GM19397 (cell line): ENCODE data around the gene SSBP2.

Experiments used
- ATAC-seq: cut with Tn5 transposase; IDR thresholded peaks from one replicate; pipeline ENCODE4 v1.9.1; 2021; ENCODE audit warnings: mild to moderate bottlenecking, moderate library complexity; ENCODE audit not compliant: unreplicated experiment

The SSBP2 gene

DNA sequence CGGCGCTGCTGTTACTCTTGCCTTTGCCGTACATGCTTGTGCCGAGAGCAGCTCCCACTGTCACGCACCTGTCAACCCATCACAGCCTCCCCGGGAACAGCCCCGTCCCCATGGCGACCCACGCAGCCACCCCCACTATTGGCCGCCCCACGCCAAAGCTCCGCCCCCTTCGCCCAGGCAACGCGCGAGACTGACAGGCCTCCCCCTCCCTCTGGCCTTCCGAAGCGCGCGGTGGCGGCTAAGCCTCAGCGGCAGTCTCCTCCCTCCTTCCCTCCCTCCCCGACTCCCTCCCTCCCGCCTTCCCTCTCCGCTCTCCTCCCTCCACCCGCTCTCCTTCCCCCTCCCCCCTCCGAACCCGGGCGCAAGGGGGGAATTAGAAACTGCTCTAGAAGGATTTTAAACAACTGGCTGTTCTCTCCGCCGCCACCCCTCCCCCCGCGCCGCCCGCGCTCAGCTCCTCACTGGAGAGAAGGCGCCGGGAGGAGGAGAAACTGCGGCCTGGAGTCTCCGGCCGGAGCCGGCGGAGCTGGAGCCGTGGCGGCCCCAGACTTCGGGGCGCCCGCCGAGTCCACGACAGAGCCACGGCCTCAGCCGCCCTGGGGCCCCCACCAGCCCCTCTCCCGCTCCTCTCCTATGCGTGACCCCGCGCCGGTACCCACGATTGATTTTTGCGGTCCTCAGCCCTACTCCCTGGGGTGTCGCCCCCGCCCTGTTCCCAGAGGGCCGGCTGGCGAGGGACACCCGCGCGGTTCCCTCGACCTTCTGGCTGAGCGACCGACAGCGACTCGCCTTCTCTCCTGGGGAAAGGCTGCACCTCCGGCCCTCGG is at the start of gene SSBP2:
SSBP2 (minus strand) TSS at position 89 of the 827 bp plus-strand sequence; CDS start at position 34, 55 bp downstream.
- ATAC-seq: peak; percentile 69

DNA sequence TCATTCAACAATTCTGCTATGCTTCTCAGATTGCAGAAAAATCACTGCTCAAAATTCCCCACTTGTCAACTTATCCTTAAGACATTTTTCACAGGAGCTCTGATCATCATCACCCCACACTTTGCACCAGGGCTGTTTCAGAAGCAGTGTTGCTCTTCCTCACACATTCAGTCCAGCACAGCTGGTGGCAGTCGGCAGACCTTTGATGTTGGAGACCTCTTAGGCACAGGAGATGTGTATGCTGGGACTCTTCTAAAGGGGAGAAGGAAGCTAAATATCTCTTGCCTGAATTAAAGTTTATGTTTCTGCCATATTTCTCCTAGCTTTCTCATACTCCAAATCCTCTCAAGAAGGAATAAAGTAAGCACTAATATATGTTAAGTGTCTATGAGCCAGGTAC is 44.8 kb upstream of the SSBP2 start:
- ATAC-seq: no peak

DNA sequence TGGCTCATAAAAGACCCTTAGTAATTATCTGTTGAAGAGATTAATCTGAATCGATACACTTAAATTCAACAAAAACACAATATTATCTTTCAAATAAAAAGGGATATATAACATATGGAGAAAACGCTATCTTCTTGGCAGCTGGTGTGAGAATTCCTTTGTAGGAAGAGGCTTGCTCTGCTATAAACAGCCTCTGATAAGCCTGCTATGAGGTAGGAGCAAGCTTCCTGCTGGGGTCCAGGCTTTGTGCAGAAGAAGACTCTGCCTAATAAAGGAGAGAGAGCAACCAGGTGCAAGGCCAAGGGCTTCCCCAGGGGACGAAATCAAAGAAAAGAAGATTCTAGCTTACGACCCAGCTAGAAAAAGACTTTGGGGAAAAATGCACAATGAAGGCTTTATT is 43.3 kb upstream of the SSBP2 start:
- ATAC-seq: no peak

DNA sequence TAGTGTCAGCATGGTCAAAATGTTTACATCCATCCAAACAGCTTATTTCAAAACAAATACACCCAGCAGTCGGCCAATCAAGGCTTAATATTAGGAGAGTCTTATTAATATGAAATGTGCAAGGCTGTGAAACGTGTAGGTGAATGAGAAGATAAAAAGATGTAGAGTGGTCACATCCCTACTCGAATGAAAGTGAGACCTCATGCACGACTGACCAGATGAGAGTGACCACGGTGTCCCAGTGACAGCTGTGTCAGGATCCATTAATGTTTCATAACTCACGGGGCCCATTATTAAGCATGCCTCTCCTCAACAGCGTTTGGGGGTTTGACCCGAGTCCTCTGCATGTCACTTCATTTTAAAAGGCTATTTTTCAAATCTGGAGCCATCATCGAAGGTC is 39.4 kb upstream of the SSBP2 start:
- ATAC-seq: no peak

DNA sequence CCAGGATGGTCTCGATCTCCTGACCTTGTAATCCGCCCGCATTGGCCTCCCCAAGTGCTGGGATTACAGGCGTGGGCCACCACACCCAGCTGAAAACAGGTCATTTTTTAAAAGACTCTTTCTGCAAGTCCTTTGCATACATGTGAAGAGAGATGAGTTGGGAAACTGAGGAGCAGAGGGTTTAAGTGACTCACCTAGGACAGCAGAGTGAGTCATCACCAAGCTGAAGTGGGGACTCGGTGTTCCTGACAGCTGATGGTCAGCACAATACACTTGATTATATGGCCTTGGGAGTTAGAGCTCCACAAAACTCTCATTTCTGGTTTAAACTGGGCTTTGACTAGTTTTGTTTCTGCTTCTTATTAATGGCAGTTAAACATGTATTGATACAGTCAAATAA is 38.1 kb upstream of the SSBP2 start:
- ATAC-seq: no peak

DNA sequence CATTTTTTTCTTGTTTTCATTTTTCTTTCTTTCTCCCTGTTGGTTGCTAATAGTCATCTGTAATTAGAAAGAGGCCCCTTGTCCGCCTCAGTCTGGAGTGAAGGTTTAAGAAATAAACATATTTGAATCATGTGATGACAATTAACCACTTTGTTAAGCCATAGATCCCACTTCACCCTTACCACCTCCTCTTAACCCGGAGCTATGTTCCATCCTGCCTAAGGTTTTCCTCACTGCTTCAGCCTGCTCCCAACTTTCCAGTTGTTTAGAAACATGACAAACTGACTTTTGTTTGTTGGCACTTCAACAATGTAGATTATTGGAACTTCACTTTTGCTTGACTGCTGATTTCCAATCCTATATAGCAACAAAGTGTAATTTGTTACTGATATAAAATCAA is 37.4 kb upstream of the SSBP2 start:
- ATAC-seq: no peak

- ATAC-seq: no peak
Observed at GRCh38 chr5:81787474-81788242, 36.8 kb upstream of the SSBP2 start.

DNA sequence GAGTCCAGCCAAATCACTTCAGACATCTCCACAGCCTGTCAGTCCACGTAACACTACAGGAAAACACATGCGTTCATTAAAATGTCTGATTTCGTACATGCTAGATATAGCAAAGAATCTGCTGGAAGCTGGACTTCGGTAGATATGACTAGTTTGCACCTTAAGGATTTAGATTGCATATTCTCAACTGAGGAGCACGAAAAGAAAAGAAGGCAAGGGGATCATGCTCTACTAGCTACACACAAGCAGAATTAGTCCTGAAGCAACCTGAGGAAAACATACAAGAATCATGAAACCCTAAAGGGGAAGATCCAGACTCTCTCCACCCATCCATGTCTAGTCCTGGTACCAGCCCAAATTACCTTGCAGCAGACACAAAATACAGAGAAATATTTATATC is 36.1 kb upstream of the SSBP2 start:
- no peak for ATAC-seq

DNA sequence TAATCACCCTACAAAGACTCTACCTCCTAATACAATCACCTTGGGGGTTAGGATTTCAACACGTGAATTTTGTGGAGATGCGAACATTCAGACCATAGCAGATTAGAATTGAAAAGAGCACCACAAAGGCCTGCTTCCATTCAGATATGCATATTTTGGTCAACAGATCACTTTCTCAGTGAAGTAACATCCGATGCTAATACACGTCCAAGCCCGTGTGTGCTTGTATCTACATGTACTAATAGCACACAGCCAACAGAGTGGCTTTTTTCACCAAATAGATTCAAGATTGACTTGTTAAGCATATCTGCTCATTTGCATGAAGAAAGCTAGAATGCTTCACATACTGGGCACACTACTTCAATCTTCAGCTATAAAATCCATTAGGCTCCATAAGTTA is 35.6 kb upstream of the SSBP2 start:
- ATAC-seq: no peak

DNA sequence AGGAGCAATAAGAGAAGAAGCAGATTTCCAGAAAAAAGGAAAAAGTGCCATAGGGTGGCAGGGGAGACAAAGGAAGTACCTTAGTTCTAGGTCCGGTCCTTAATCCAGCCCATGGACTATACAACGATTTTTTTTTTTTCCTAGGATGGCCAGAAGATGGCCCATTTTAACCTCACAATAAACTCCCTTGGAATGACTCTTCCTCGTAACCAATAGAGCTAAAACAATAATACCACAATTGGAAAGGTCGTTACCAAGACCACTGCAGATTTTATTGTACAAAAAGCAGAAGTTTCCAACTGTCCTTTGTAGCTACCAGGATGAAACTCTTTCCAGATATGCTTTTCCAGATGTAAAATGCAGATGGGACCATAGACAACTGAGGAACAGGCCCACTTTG is 34.4 kb upstream of the SSBP2 start:
- ATAC-seq: no peak

DNA sequence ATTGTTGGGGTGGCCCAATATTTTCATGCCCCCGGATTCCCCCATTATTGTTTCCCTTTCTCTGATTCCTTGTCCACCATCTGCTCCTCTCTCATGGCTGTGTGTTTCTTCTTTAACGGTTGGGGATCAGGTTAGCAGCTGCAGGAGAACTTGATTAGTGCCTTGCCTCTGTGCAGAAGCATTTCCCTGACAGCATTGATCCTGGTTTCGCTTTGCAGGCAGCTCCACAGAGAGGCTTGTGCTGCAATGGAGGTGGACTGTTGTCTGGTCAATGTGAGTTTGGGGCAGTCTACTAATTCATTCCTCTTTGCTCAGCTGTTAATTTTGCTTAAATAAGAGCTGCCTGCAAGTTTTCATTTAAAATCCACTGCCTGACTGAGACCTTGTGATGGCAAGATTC is 32.5 kb upstream of the SSBP2 start:
- ATAC-seq: no peak

DNA sequence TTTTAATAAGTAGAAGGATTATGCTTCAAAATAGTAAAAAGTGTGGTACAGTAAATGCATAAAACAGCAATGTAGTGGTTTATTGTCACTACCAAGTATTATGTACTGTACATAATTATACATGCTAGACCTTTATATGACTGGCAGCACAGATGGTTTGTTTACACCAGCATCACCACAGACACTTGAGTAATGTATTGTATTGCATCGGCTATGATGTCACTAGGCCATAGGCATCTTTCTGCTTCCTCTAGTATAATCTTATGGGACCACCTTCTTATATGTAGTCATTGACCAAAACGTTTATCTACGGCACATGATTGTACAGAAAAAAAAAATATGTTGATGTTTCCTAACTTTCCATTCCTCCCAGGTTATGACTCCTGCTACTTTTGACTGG is 31.9 kb upstream of the SSBP2 start:
- no peak for ATAC-seq

- ATAC-seq: no peak
Observed at GRCh38 chr5:81779916-81780266, 29.0 kb upstream of the SSBP2 start.

GRCh38 chr5:81779125-81779915 is 28.4 kb upstream of the SSBP2 start:
- ATAC-seq: peak; percentile 85

DNA sequence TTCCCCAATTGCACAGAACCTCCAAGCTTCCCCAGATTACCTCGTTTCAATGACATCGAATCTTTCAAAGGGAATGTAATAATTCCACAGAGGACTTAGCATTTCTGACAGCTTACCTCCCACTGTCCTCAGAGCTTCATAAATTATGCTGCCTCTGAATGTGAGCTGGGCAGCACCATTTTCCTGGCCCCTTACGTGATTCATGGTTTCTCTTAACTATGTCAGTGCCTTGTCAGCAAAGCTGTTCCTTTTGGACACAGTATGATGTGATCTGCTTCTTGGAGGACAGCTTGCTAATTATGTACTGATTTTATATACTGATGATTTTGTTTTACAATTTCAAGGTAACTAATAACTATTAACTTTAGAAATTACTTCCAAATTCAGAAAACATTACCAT is 27.7 kb upstream of the SSBP2 start:
- no peak for ATAC-seq

- no peak for ATAC-seq
Observed at GRCh38 chr5:81776258-81776657, 25.4 kb upstream of the SSBP2 start.

GRCh38 chr5:81774374-81774773 is 23.5 kb upstream of the SSBP2 start:
- no peak for ATAC-seq

DNA sequence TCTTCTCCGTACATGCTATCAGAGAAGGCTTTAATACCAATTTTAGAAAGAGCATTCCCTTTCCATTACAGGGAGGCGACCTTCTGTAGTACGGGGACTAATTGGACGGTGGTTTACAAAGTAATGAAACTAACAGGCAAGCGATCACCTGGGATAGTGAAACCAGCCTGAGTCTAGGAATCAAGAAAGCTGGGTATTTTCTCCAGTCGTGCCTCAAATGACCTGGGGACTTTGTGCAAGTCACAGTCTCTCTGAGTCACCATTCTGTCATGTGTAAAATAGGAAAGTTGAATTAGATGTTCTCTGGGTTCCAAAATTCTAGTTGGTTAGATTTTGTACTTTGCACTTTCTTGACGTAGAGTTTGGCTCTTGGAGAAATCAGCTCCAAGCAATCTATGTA is 22.7 kb upstream of the SSBP2 start:
- no peak for ATAC-seq

DNA sequence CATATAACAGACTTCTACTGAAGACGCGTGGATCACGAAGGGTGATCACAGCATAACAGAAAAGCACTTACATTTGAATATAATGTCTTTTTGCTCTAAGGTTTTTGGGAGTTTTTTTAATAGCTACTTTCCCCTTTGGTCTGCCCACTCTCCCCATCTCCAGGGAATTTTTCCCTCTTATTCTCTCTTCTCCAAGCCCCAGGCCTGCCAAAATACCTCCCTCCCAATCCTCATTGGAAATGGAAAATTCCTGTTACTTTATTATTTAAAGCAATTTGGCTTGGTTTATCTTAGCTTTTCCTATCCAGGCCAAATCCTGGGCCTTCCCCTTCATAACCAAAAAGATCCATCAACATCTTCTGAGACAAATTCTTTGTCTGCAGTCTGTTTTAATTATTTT is 22.3 kb upstream of the SSBP2 start:
- no peak for ATAC-seq

DNA sequence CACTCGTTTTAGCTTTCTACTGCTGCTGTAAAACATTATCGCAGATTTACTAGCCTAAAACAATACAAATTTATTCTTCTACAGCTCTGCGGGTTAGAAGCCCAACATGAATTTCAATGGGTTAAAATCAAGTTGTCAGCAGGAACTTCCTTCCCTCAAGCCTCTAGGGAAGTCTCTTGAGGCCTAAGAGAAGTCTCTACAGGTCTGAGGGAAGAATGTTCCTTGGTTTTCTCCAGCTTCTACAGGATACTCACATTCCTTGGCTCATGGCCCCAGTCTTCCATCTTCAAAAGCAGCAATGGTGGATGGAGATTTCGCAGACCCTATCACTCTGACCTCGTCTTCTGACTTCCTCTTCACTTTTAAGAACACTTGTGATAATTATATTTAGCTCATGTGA is 21.6 kb upstream of the SSBP2 start:
- no peak for ATAC-seq

DNA sequence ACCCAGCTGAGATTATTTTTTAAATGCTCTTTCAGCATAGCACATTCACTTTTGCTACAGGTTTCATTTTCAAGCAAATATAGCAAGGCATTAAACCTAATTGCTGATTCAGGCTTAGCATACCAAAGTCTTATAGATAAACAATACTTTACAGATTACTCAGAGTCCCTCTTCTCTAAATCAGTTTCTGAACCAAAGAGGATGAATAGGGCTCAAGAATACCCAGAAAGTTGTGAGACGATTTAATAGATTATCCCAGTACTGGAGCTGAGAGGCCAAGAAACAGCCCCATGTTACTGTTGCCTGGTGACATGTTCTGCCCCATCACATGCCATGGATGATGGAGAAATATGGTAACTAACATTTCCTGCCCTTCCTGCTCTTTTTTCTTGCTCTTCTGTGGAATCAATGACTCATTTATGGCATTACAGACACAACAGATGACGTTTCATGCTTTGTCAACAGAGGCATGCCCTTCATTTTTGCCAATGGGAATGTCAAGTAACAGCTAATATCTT is 18.1 kb upstream of the SSBP2 start:
- no peak for ATAC-seq
